HG03108 (cell line): ENCODE results near the gene PPM1E.
"Not testable (repeated sequence)": the region's sequence is repeated elsewhere in the genome, so short reads cannot be mapped to it uniquely, and the experiment has no call there.

Experiments
- ATAC-seq: cut with Tn5 transposase; IDR thresholded peaks from one replicate; pipeline ENCODE4 v1.9.1; 2021; ENCODE audit warnings: moderate library complexity; ENCODE audit not compliant: unreplicated experiment

PPM1E gene

GRCh38 chr17:58837699-58838098 lies 82.0 kb downstream of the PPM1E start:
- ATAC-seq = no peak

- ATAC-seq = no peak
Observed at GRCh38 chr17:58840820-58841612, 85.4 kb downstream of the PPM1E start.

GRCh38 chr17:58846413-58846812 lies 90.8 kb downstream of the PPM1E start:
- ATAC-seq = not testable (repeated sequence)

GRCh38 chr17:58850106-58850505 lies 94.5 kb downstream of the PPM1E start:
- ATAC-seq = not testable (repeated sequence)

DNA sequence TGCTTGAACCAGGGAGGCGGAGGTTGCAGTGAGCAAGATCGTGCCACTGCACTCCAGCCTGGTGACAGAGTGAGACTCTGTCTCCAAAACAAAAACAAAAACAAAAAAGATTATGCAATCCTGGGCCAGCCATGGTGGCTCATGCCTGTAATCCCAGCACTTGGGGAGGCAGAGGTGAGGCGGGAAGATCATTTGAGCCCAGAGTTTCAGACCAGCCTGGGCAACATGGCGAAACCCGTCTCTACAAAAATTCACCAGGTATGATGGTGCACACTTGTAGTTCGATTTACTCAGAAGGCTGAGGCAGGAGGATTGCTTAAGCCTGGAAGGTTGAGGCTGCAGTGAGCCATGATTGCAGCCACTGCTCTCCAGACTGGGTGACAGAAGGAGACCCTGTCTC lies 109.6 kb downstream of the PPM1E start:
- no peak for ATAC-seq

- no peak for ATAC-seq
Observed at GRCh38 chr17:58870747-58871146, 115.1 kb downstream of the PPM1E start.

- ATAC-seq = no peak
Observed at GRCh38 chr17:58873926-58874325, 118.3 kb downstream of the PPM1E start.

GRCh38 chr17:58875261-58875660 lies 119.6 kb downstream of the PPM1E start:
- no peak for ATAC-seq

GRCh38 chr17:58884161-58884560 lies 128.5 kb downstream of the PPM1E start:
- no peak for ATAC-seq

DNA sequence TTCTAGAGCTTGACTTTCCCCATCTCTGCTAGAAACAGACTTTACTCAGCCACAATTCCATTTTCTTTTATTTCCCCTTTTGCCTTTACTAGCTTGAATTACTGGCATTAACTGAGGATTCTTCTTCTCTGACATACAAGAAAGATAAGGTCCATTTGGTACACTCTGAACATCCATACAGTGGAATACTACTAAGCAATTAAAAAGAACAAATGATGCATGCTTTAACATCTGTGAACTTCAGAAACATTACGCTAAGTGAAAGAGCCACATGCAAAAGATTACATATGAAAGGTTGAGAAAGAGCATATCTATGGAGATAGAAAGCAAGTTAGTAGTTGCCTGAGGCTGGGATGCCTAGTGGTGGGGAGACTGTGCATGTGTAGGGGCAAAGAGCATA lies 130.9 kb downstream of the PPM1E start:
- ATAC-seq = no peak

- ATAC-seq = no peak
Observed at GRCh38 chr17:58889928-58890327, 134.3 kb downstream of the PPM1E start.

- no peak for ATAC-seq
Observed at GRCh38 chr17:58899191-58899590, 143.5 kb downstream of the PPM1E start.

- ATAC-seq = no peak
Observed at GRCh38 chr17:58902322-58902721, 146.7 kb downstream of the PPM1E start.

DNA sequence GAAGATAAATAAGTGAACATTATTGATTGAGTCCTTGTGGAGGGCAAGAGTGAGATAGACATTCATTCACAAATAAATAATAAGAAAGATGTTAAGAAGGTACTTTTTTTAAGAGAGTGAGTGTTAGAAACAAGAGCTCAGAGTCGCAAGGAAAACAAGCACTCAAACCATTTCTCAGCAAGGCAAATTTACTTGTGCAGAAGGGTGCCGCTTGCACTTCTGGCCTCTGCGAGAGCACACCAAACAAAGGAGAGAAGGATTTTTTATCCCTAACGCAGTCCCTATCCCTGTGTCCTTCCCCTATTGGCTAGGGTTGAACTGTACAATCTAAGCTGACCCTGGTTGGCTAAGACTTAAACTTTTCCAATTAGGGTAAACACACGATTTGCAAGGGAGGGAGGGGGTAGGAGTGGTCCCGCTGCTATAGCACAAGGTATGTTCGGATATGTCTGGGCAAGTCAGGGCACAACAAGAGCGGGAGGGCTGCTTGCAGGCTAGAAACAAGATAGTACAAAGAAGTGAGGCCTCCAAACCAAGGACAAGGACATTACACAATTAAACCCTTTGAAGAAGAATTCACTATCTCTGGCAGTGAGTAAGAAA lies 156.2 kb downstream of the PPM1E start:
- no peak for ATAC-seq

GRCh38 chr17:58913552-58913951 lies 157.9 kb downstream of the PPM1E start:
- ATAC-seq = no peak

DNA sequence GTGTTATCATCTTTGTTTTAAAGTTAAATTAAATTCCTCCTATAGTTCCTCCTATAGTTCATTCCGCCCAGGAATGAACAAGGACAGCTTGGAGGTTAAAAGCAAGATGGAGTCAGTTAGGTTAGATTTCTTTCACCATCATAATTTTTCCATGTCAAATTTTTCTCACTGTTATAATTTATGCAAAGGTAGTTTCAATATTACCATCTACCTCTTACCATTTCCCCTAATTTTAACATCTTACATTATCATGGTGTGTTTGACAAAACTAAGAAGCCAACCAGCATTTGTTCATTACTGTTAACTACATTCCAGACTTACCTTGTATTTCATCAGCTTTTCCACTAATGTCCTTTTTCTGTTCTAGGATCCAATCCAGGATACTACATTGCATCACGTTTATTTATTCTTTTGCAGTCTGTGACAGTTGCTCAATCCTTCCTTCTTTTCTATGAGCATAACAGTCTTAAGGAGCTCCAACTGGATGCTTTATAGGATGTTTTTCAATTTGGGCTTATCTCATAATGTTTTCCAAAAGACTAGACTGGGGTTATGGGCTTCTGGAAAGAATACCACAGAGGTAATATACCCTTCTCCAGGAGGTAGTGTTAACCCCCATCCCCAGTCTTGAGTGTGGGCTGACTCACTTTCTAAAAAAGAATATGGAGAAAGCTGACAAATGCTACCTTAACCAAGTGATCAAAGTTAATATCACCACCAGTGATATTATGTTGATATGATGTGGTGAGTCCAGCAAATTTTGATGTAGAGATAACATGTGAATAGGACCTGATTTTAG lies 158.5 kb downstream of the PPM1E start:
- ATAC-seq = no peak

DNA sequence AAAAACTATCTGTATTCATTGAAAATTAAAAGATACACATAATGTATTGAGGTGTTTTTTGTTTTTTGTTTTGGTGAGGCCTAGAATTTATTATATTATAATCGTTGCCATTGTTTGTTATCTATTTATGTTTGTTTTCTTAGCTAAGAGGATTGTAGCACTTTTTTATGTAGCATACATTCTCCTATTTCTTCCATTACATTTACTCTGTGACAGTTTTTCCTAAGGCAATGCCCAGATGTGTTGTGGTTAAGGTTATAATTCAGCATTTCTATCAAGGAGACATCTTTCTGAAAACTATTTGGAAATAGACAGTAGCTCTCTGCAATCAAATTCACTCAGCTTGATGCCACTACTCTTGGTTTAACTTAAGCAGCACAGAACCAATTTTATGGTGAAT lies 161.6 kb downstream of the PPM1E start:
- no peak for ATAC-seq

GRCh38 chr17:58918072-58918471 lies 162.4 kb downstream of the PPM1E start:
- no peak for ATAC-seq

DNA sequence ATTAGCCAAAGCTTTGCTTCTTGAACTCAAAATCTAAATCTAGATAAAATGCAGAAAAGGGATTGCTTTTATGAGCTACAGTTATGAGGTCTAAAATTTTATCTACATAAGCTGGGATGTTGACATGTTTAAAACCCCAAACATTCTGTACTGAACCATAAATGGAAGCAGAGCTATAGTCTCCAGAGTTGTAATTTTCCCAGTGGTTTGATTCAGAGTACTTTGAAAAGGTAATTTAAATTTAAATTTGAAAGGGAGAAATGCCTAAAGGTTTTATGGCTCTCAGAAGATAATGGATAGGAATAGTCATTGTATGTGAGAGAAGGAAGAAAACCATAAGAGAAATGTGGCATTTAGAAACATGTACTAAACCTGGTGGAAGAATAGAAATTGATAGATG lies 163.2 kb downstream of the PPM1E start:
- ATAC-seq = no peak

- no peak for ATAC-seq
Observed at GRCh38 chr17:58920773-58921172, 165.1 kb downstream of the PPM1E start.

DNA sequence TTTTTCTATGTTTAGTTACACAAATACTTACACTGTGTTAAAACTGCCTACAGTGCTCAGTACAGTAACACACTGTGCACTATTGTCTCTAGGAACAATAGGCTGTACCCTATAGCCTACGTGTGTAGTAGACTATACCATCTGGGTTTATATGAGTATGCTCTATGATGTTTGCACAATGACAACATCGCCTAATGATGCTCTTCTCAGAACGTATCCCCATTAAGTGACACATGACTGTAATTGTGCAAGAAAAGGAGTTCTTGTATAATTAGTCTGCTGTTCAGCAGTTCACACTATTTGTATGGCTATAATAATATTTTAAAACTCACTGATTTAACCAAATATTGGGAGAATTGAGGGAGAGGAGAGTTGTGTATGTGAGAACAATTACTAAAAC lies 177.3 kb downstream of the PPM1E start:
- no peak for ATAC-seq

- ATAC-seq = no peak
Observed at GRCh38 chr17:58936295-58936694, 180.6 kb downstream of the PPM1E start.
